Heart left ventricle (tissue), 16 donors: Measurements from ENCODE around the gene SLC12A8. TPM values are rescaled to one million over a fixed set of nuclear protein-coding genes. Genes with fewer than 3 reads are reported as not detected.

Experiments used
- ATAC-seq, 4 donors: fragments of 200-7000 bp; cut with Tn5 transposase; one replicate each; pipeline ENCODE4 v1.9.1; 2020 to 2022; ENCODE audit warnings: moderate library complexity in 4 of 4, mild to moderate bottlenecking in 3 of 4, moderate number of reproducible peaks in 1 of 4
- DNase-seq, 5 donors: peaks; one replicate each; pipeline ENCODE4 v3.0.0-alpha.2; 2020
- H3K27ac ChIP-seq, 12 donors: fragments of 200-600 bp; sonication (generic) in 4 of 12; one replicate each; pipeline versions ENCODE4 v1.5.0 to v1.8.0; 2016 to 2022; ENCODE audit warnings: mild to moderate bottlenecking in 2 of 12
- H3K27me3 ChIP-seq, 9 donors: fragments of 200-600 bp; sonication (generic) in 2 of 9; one replicate each; pipeline versions ENCODE4 v1.5.1 to v1.8.0; 2016 to 2022; ENCODE audit warnings: mild to moderate bottlenecking in 3 of 9
- H3K36me3 ChIP-seq, 9 donors: fragments of 200-600 bp; sonication (generic) in 2 of 9; one replicate each; pipeline versions ENCODE4 v1.5.0 to v1.8.0; 2018 to 2022; ENCODE audit warnings: mild to moderate bottlenecking in 2 of 9
- H3K4me1 ChIP-seq, 12 donors: fragments of 200-600 bp; sonication (generic) in 4 of 12; one replicate each; pipeline versions ENCODE4 v1.5.0 to v1.8.0; 2016 to 2022; ENCODE audit warnings: mild to moderate bottlenecking in 3 of 12
- H3K4me3 ChIP-seq, 12 donors: fragments of 200-600 bp; sonication (generic) in 4 of 12; one replicate each; pipeline versions ENCODE4 v1.5.0 to v1.8.0; 2017 to 2022; ENCODE audit warnings: mild to moderate bottlenecking in 9 of 12, moderate library complexity in 4 of 12
- H3K9me3 ChIP-seq, 12 donors: fragments of 200-600 bp; sonication (generic) in 4 of 12; one replicate each; pipeline versions ENCODE4 v1.5.0 to v1.8.0; 2016 to 2022; ENCODE audit warnings: mild to moderate bottlenecking in 1 of 12
- CTCF ChIP-seq, 12 donors: fragments of 200-600 bp; sonication (generic) in 4 of 12; IDR thresholded peaks; one replicate each; pipeline versions ENCODE4 v1.5.0 to v1.8.0; 2018 to 2022; ENCODE audit warnings: antibody characterized with exemption in 12 of 12, mild to moderate bottlenecking in 5 of 12
- POLR2A ChIP-seq, 2 donors: fragments of 450-650 bp; IDR thresholded peaks; one replicate each; pipeline ENCODE4 v1.6.1; 2017; ENCODE audit warnings: antibody characterized with exemption in 2 of 2, mild to moderate bottlenecking in 2 of 2, moderate library complexity in 2 of 2
- WGBS, 4 donors: extraction: QIAGEN DNeasy Blood & Tissue Kit in 2 of 4; methylation state at CpG; one replicate each; pipeline versions ENCODE4 v1.1.5 to v1.1.7; 2013 to 2018; 5-methylcytosine and 5-hydroxymethylcytosine counted together
- intact Hi-C, 10 donors: fragments of 100-400 bp; cut with DNase I; formaldehyde crosslinking; loops; one replicate each; pipeline versions ENCODE4 v1.11.1 to v1.14.2; 2022
- polyA plus RNA-seq, 2 donors: library from polyadenylated mRNA; stranded (reverse); fragments of 200-250 nt; gene quantifications; one replicate each; pipeline ENCODE4 v1.2.3, GENCODE V29; 2013
- total RNA-seq, 9 donors: library from RNA; depleted of rRNA in 2 of 9; stranded (reverse); fragments of >200 nt in 2 of 9; fragmentation: NEBNext Ultra II Directional in 3 of 9; extraction: Animal tissue kit (Norgen Biotek cat#: 25700) in 3 of 9; gene quantifications; one replicate each; pipeline versions ENCODE4 v1.1.0 to v1.2.4, GENCODE V29; 2016 to 2023
- donor health status: ischemic (EF 13 %, LVEDD 7.1; RV severe dilation, severe dysfunction).
- donor health status: healthy with polysubstance abuse.
- donor health status: DM: no; HTN: yes; CAD: no.
- donor health status: DM: no; HTN: no; CAD: no.
- donor health status: ischemic (EF 25% LVEDD 6.9; RV normal size, moderate dysfunction).
- donor health status: ischemic (EF 25% LVEDD 5.7; RV mildly dilated, moderate dysfunction).
- donor health status: healthy.
- donor health status: DM: yes; HTN: yes; CAD: no.
- donor health status: ischemic (EF 35%, LVEDD 5.7; RV mildly dilated, moderate dysfunction).
- donor health status: nonischemic (EF 11% LVEDD 7.7; RV severe dilation, severe dysfunction).
- donor health status: DM: yes; HTN: yes; CAD: no.
- donor health status: PGD.
- donor health status: ischemic (EF 29% LVEDD 5.4; RV normal size, mild dysfunction).
- donor health status: nonischemic (EF 23%, LVEDD 6.1; RV moderate dilation, normal function).

SLC12A8 gene
- total and polyA plus RNA-seq, 11 donors, result 0.09 to 1.9 (median 0.68) TPM; not detected in 3

DNA sequence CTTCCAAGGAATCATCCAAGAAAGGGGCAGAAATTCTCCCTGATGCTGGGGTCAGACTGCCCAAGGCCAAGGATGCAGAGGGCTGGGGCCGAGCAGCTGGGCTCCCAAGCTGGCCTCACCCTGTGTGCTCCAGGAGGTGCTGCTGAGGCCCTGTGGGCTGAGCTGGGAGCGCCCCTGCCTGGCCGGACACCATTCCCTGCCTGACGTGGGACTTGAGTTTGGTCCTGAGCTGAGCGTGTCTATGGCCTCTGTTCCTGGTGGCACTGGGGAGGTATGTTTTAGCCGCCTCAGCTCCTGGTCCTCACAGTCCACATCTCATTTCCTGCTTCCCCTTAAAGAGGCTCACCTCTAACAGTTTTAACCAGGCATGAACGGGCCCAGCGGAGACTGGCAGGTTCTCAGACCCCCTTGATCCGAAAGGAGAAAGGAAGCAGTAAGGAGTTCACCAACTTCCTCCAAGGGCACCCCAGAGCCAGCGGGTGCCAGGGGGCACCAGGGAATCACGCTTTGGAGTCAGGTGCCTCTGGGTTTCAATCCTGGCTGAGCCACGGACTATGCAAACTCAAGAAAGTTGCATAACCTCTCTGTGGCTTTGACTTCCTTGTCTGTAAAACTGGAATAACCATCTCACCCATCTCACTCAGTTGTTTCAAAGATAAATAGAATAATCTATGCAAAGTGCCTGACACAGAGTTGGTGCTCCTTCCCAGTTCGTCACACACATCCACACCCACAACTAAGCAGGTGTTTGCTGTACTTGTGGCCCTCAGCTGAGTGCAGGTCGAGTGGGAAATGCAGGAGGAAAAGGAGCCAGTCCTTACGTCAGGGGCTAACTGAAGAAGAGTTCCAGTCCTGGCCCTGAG, 48.6 kb downstream of the SLC12A8 start:
- peaks cover 7 to 43% (median 22%) of the 10 kb centered on the region in 12 donors for H3K4me1 ChIP-seq
- H3K36me3 ChIP-seq, result no peaks in the 10 kb centered on the region
- no peaks in the 10 kb centered on the region for H3K27me3 ChIP-seq
- intact Hi-C loops, result loop anchor here (2.0 to 10.0 kb wide), 13 partner anchors 107 to 399 kb away; partner anchors contain the start of genes HEG1 (in 1 of the 10) and MUC13 (in 1 of the 10)
- DNase-seq (peak in 3 of 5 donors; percentile 42 to 57 (median 43)), ATAC-seq (peak; percentile 53 to 79 (median 62))
- TF ChIP-seq POLR2A (IDR thresholded peaks at IDR 0.05) (no peak), CTCF (IDR thresholded peaks at IDR 0.05) (peak in 10 of 12 donors; percentile 14 to 58 (median 42))
- peak overlapping the region in 2 of 12 donors; percentile 3 to 4 for H3K27ac ChIP-seq
- 61 to 77% (median 70%) methylated on average over 15 of the region's 15 CpGs for WGBS, 4 donors
- no peaks in the 10 kb centered on the region for H3K9me3 ChIP-seq
- H3K4me3 ChIP-seq, result no peak overlapping the region

- DNase-seq (peak in 4 of 5 donors; percentile 49 to 78 (median 53)), ATAC-seq (peak; percentile 7 to 72 (median 61))
- Histone ChIP-seq H3K27ac (peak overlapping the region in 8 of 12 donors; percentile 23 to 72 (median 38)), H3K4me1 (peaks cover 7 to 43% (median 20%) of the 10 kb centered on the region in 12 donors), H3K4me3 (no peak overlapping the region), H3K36me3 (no peaks in the 10 kb centered on the region), H3K9me3 (no peaks in the 10 kb centered on the region), H3K27me3 (no peaks in the 10 kb centered on the region)
- no peak for TF ChIP-seq CTCF (IDR thresholded peaks at IDR 0.05)
- no peak for TF ChIP-seq POLR2A (IDR thresholded peaks at IDR 0.05)
- intact Hi-C loops, result loop anchor here (2.0 to 10.0 kb wide), 11 partner anchors 104 to 397 kb away; partner anchors contain the start of genes HEG1 (in 1 of the 10) and MUC13 (in 1 of the 10)
- 58 to 64% (median 60%) methylated on average over 12 of the region's 12 CpGs for WGBS, 4 donors
Observed at GRCh38 chr3:125161607-125162219, 50.8 kb downstream of the SLC12A8 start.

DNA sequence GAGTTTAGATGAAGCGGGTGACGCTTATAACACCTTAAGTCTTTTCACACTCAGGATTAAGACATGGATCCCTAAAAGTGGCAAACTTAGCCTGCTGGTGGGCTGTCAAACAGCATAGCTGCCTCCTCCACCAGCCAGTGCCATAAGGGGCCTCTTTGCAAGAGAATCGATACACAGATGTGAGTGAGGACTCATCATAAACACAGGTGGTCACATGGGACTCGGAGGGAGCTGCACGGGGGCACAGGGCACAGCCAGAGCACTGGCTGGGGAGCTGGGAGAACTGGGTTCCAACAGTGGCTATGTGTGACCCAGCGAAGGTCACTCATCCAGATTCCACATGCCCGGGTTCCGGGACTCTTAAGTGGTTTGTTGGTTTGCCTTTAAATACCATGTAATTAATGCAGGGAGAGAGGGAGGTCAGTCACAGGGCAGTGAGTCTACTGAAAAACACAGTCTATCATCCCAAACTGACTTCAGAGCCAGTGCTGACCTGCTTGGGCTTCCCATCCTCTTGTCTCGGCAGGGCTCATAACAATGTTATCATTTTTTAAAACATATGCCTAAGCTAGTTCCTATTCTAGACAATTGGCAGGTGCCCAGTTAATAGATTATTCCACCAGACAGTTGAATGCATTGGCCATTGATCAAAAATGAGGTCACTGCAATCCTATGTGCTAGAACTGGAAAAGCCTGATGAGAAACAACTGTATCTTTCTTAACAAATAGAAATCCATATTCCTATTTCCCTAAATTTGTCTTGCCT, 51.8 kb downstream of the SLC12A8 start:
- intact Hi-C loops, result loop anchor here in 8 of 10 donors (5.0 to 10.0 kb wide), 9 partner anchors 103 to 396 kb away; partner anchors contain the start of genes HEG1 (in 1 of the 8) and MUC13 (in 1 of the 8)
- DNase-seq (no peak), ATAC-seq (no peak)
- Histone ChIP-seq H3K4me1 (peaks cover 7 to 48% (median 20%) of the 10 kb centered on the region in 12 donors), H3K4me3 (no peak overlapping the region), H3K36me3 (no peaks in the 10 kb centered on the region), H3K9me3 (no peaks in the 10 kb centered on the region), H3K27ac (peak overlapping the region in 6 of 12 donors; percentile 12 to 60 (median 26)), H3K27me3 (no peaks in the 10 kb centered on the region)
- WGBS, 4 donors, result 66 to 75% (median 73%) methylated on average over 8 to 9 of the region's 9 CpGs
- TF ChIP-seq CTCF (IDR thresholded peaks at IDR 0.05), result no peak
- TF ChIP-seq POLR2A (IDR thresholded peaks at IDR 0.05), result no peak
